Caco-2 (cell line): ENCODE measurements around the gene ANGEL2. TPM values are rescaled to one million over a fixed set of nuclear protein-coding genes. Genes with fewer than 3 reads are reported as not detected.

Experiments
- BruUV-seq: library from RNA; stranded (reverse); fragments of 400-500 nt; replicated peaks from 2 replicates; lab custom pipeline; 2021; lab: Mats Ljungman, UMichigan
- CTCF ChIA-PET: fragments of 300-600 bp; sonication (Branson Sonifier 250); formaldehyde crosslinking; loops from one replicate; lab custom pipeline; 2022; ENCODE audit warnings: antibody characterized with exemption; lab: Charles Lee
- POLR2A ChIA-PET: fragments of 300-600 bp; sonication (Branson Sonifier 250); formaldehyde crosslinking; loops from one replicate; lab custom pipeline; 2022; ENCODE audit warnings: antibody characterized with exemption; lab: Charles Lee
- DNase-seq, 2 experiments: peaks; one replicate each; pipeline versions ENCODE4 v3.0.0 to v3.0.0-alpha.2; 2020 to 2022
- H3K27me3 ChIP-seq: replicated peaks from 2 replicates; pipeline ENCODE4 v1.6.0; 2011; ENCODE audit warnings: low read length; ENCODE audit not compliant: control insufficient read depth, insufficient read depth
- H3K36me3 ChIP-seq: 2 replicates; pipeline ENCODE4 v1.5.1; 2011; ENCODE audit warnings: low read length; ENCODE audit not compliant: control insufficient read depth, insufficient read depth
- H3K4me1 ChIP-seq: fragments of 250-450 bp; sonication (Bioruptor Pico); 2 replicates; pipeline ENCODE4 v1.5.1; 2020; ENCODE audit warnings: mild to moderate bottlenecking
- H3K4me3 ChIP-seq: 2 replicates; pipeline ENCODE4 v1.5.1; 2011; ENCODE audit warnings: low read depth, mild to moderate bottlenecking, control low read depth, low read length
- H3K9me3 ChIP-seq: fragments of 250-450 bp; sonication (Bioruptor Pico); 2 replicates; pipeline ENCODE4 v1.5.1; 2020; ENCODE audit warnings: mild to moderate bottlenecking, moderate library complexity
- H3K27ac Mint-ChIP-seq: one replicate; pipeline ENCODE4 v1.8.0; 2022; ENCODE audit warnings: mixed read lengths; ENCODE audit not compliant: unreplicated experiment
- H3K27me3 Mint-ChIP-seq: one replicate; pipeline ENCODE4 v1.8.0; 2022; ENCODE audit warnings: mixed read lengths; ENCODE audit not compliant: insufficient read depth, unreplicated experiment
- H3K36me3 Mint-ChIP-seq: one replicate; pipeline ENCODE4 v1.8.0; 2022; ENCODE audit warnings: mild to moderate bottlenecking, mixed read lengths; ENCODE audit not compliant: insufficient read depth, unreplicated experiment
- H3K4me1 Mint-ChIP-seq: one replicate; pipeline ENCODE4 v1.8.0; 2022; ENCODE audit warnings: low read depth, mixed read lengths; ENCODE audit not compliant: unreplicated experiment
- H3K4me3 Mint-ChIP-seq: one replicate; pipeline ENCODE4 v1.8.0; 2022; ENCODE audit warnings: mild to moderate bottlenecking, moderate library complexity, mixed read lengths; ENCODE audit not compliant: unreplicated experiment
- H3K9me3 Mint-ChIP-seq: one replicate; pipeline ENCODE4 v1.8.0; 2022; ENCODE audit warnings: mixed read lengths; ENCODE audit not compliant: unreplicated experiment
- CTCF ChIP-seq, 2 experiments: fragments of 200-600 bp in 1 of 2; IDR thresholded peaks; 1 replicate in 1 of 2; 2 replicates in 1 of 2; pipeline versions ENCODE4 v1.5.1 to v1.8.0; 2011 to 2022; ENCODE audit warnings: antibody characterized with exemption in 1 of 2, control low read depth in 1 of 2, inconsistent platforms in 1 of 2, low read depth in 1 of 2, low read length in 1 of 2, mild to moderate bottlenecking in 1 of 2, moderate library complexity in 1 of 2; ENCODE audit not compliant: insufficient read depth in 1 of 2, severe bottlenecking in 1 of 2, unreplicated experiment in 1 of 2
- intact Hi-C: fragments of 100-400 bp; cut with micrococcal nuclease; formaldehyde crosslinking; loops from one replicate; pipeline ENCODE4 v1.10.0; 2022; ENCODE audit not compliant: unreplicated experiment
- total RNA-seq: library from RNA; stranded (reverse); gene quantifications from 2 replicates; pipeline ENCODE4 v1.2.3, GENCODE V29; 2022

The ANGEL2 gene
- total RNA-seq, 1 experiment from 2014 or later: 34.8 TPM

- H3K4me1 ChIP-seq: no peaks in the 10 kb centered on the region
- Mint-ChIP-seq H3K27me3 (peaks cover 4% of the 10 kb centered on the region), H3K9me3 (no peaks in the 10 kb centered on the region), H3K4me1 (no peaks in the 10 kb centered on the region), H3K4me3 (no peak overlapping the region), H3K36me3 (peaks cover 7% of the 10 kb centered on the region), H3K27ac (no peak overlapping the region)
- no peak overlapping the region for H3K4me3 ChIP-seq
- H3K9me3 ChIP-seq: no peaks in the 10 kb centered on the region
- intact Hi-C loops: no loop called here
- CTCF ChIA-PET: no interaction called here
- TF ChIP-seq CTCF (IDR thresholded peaks at IDR 0.05; ENCODE audit: insufficient read depth in 1 of 2, low read depth in 1 of 2, low read length in 1 of 2, severe bottlenecking in 1 of 2, unreplicated experiment in 1 of 2): no peak
- no peaks in the 10 kb centered on the region for H3K36me3 ChIP-seq
- DNase-seq: no peak
- POLR2A ChIA-PET: no interaction called here
- BruUV-seq: no TSS peak
- H3K27me3 ChIP-seq: no peaks in the 10 kb centered on the region
Observed at GRCh38 chr1:212955098-212955497, 60.6 kb downstream of the ANGEL2 start.

- Mint-ChIP-seq H3K27me3 (peaks cover 4% of the 10 kb centered on the region), H3K9me3 (no peaks in the 10 kb centered on the region), H3K4me1 (no peaks in the 10 kb centered on the region), H3K27ac (no peak overlapping the region), H3K36me3 (peaks cover 7% of the 10 kb centered on the region), H3K4me3 (no peak overlapping the region)
- intact Hi-C loops: no loop called here
- no peak for DNase-seq
- H3K27me3 ChIP-seq: no peaks in the 10 kb centered on the region
- no peak overlapping the region for H3K4me3 ChIP-seq
- no peaks in the 10 kb centered on the region for H3K4me1 ChIP-seq
- CTCF ChIA-PET: no interaction called here
- H3K36me3 ChIP-seq: no peaks in the 10 kb centered on the region
- TF ChIP-seq CTCF (IDR thresholded peaks at IDR 0.05; ENCODE audit: insufficient read depth in 1 of 2, low read depth in 1 of 2, low read length in 1 of 2, severe bottlenecking in 1 of 2, unreplicated experiment in 1 of 2): no peak
- no TSS peak for BruUV-seq
- no peaks in the 10 kb centered on the region for H3K9me3 ChIP-seq
- POLR2A ChIA-PET: no interaction called here
Observed at GRCh38 chr1:212954514-212954913, 61.2 kb downstream of the ANGEL2 start.

- Mint-ChIP-seq H3K4me1 (no peaks in the 10 kb centered on the region), H3K4me3 (no peak overlapping the region), H3K36me3 (peaks cover 7% of the 10 kb centered on the region), H3K9me3 (no peaks in the 10 kb centered on the region), H3K27me3 (peaks cover 4% of the 10 kb centered on the region), H3K27ac (no peak overlapping the region)
- Histone ChIP-seq H3K27me3 (no peaks in the 10 kb centered on the region), H3K4me1 (no peaks in the 10 kb centered on the region), H3K36me3 (no peaks in the 10 kb centered on the region), H3K9me3 (no peaks in the 10 kb centered on the region), H3K4me3 (no peak overlapping the region)
- TF ChIP-seq CTCF (IDR thresholded peaks at IDR 0.05; ENCODE audit: insufficient read depth in 1 of 2, low read depth in 1 of 2, low read length in 1 of 2, severe bottlenecking in 1 of 2, unreplicated experiment in 1 of 2): no peak
- no TSS peak for BruUV-seq
- intact Hi-C loops: no loop called here
- ChIA-PET CTCF (interaction anchor here (0.6 kb wide), 1 partner anchor 161 kb away, joined by 3 read pairs; no protein-coding TSS in a partner anchor), POLR2A (no interaction called here)
- DNase-seq: no peak
Observed at GRCh38 chr1:212953321-212953720, 62.3 kb downstream of the ANGEL2 start.
